PFSK-1 (cell line): ENCODE results near the gene PEX11G.

ENCODE experiments used
- POLR2AphosphoS5 ChIP-seq: IDR thresholded peaks from 2 replicates; pipeline ENCODE4 v1.6.1; 2012; ENCODE audit warnings: low read depth, mild to moderate bottlenecking, control low read depth, low read length, moderate library complexity
- REST ChIP-seq, 2 experiments: IDR thresholded peaks; 2 replicates each; pipeline versions ENCODE4 v1.6.1 to v1.8.0; 2011 to 2012; ENCODE audit warnings: low read depth in 2 of 2, low read length in 2 of 2, control low read depth in 1 of 2, inconsistent platforms in 1 of 2, mild to moderate bottlenecking in 1 of 2, moderate library complexity in 1 of 2; ENCODE audit not compliant: insufficient read depth in 1 of 2
- TAF1 ChIP-seq: IDR thresholded peaks from 2 replicates; pipeline ENCODE4 v1.6.1; 2012; ENCODE audit warnings: low read length, control low read depth, borderline replicate concordance; ENCODE audit not compliant: insufficient read depth

GRCh38 chr19:7524523-7524922 lies 35.7 kb upstream of the PEX11G start:
- TF ChIP-seq POLR2AphosphoS5 (no peak), TAF1 (no peak), REST (IDR thresholded peaks at IDR 0.05; ENCODE audit: insufficient read depth in 1 of 2, low read depth in 2 of 2, low read length in 2 of 2) (no peak)
